PFSK-1 (cell line): ENCODE results near the gene TRRAP.

Experiments used
- FOXP2 ChIP-seq: optimal IDR thresholded peaks from 2 replicates; pipeline ENCODE3; 2011; ENCODE audit warnings: borderline replicate concordance, control low read depth, inconsistent platforms; ENCODE audit not compliant: insufficient read depth; ENCODE audit errors: extremely low read length, extremely low read depth
- POLR2AphosphoS5 ChIP-seq: IDR thresholded peaks from 2 replicates; pipeline ENCODE4 v1.6.1; 2012; ENCODE audit warnings: low read depth, mild to moderate bottlenecking, control low read depth, low read length, moderate library complexity
- SIN3A ChIP-seq: IDR thresholded peaks from 2 replicates; pipeline ENCODE4 v1.6.1; 2012; ENCODE audit warnings: mild to moderate bottlenecking, low read length, moderate library complexity, borderline replicate concordance; ENCODE audit not compliant: insufficient read depth
- TAF1 ChIP-seq: IDR thresholded peaks from 2 replicates; pipeline ENCODE4 v1.6.1; 2012; ENCODE audit warnings: low read length, control low read depth, borderline replicate concordance; ENCODE audit not compliant: insufficient read depth
- TF ChIP-seq, protein P1 (sequence below), 2 experiments: IDR thresholded peaks; 2 replicates each; pipeline versions ENCODE4 v1.6.1 to v1.8.0; 2011 to 2012; ENCODE audit warnings: low read depth in 2 of 2, low read length in 2 of 2, control low read depth in 1 of 2, inconsistent platforms in 1 of 2, mild to moderate bottlenecking in 1 of 2, moderate library complexity in 1 of 2; ENCODE audit not compliant: insufficient read depth in 1 of 2

Gene TRRAP

DNA sequence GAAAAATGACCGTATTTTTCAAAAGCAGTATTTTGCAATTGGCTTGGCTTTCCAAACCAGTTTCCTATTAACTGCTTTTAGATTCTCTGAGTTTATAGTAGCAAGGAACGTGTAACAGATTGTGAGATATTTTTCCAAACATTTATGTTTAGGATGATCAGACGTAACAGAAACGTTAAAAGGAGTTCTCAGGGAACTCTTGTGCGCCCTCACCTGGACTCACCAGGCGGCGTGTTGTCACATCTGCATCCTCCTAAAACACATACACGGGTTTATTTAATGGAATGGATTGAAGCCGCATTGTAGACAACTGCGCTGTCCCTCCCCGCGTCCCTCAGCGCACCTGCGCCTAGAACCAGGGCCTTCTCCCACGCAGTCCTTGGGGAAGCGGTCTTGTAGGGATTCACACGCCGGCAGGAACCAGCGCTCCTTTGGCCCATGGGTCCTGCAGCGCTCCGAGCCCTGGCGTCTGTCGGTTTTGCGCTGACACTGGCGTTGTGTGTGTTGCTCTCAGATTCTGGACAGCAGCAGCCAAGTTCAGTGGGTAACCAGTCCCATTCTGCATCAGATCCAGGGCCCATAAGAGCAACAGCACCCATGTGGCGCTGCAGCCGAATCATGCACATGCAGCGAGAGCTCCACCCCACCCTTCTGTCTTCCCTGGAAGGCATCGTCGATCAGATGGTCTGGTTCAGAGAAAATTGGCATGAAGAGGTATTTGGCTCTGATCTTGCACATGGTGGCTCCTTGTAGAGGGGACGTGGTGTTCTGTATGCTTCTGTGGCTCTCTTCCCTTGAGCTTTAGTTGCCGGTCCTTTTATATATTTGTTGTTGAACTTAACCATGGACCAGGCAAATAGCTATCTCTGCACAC lies 114.9 kb downstream of the TRRAP start:
- no peak for TF ChIP-seq TAF1
- TF ChIP-seq FOXP2: no peak

DNA sequence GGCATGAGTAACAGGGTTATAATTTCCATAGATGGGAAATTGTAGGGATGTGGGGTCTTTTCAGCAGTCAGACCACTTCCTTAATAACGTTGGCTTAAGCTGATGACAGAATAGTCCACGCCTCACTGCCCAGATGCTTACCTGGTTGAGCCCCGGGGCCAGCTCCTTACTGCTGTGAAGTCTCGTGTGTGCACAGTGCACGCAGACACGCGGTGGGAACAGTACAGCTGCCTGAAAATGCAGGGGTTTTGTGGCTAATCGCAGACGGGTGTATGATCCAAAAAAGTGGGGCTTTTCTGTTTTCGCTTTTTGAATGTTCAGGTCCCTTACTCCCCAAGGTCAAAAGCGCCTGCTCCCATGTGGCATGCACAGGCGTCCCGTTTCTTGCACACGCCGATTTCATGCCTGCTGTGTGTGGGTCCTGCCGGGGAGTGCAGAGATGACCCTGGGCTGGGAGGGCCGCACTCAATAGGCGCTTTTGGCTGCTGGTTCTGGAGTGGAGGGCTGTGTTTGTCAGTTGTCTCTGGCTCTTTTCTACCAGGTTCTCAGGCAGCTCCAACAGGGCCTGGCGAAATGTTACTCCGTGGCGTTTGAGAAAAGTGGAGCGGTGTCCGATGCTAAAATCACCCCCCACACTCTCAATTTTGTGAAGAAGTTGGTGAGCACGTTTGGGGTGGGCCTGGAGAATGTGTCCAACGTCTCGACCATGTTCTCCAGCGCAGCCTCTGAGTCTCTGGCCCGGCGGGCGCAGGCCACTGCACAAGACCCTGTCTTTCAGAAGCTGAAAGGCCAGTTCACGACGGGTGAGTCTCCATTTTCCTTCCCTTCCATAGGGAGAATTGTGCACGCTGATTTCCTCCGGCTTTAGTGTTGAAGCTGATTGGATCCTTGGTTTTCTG lies 116.0 kb downstream of the TRRAP start:
- TF ChIP-seq SIN3A (no peak), TAF1 (no peak), FOXP2 (no peak), POLR2AphosphoS5 (no peak)

DNA sequence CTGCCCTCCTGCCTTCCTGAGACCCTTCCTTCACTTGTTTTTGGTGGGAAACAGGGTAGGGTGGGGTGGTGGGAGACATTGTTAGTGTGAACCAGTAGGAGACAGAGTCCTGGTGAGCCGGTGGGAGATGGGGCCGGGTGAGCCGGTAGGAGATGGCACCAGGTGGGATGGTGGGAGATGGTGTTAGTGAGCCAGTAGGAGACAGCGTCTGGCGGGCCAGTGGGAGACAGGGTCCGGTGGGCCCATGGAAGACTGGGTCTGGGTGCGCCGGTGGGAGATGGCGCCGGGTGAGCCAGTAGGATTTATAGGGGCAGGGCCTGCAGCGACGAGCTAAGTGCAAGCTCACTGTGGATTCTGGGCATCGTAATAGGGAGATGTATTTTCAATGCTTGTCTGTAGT lies 116.8 kb downstream of the TRRAP start:
- no peak for TF ChIP-seq TAF1
- TF ChIP-seq, protein P1, sequence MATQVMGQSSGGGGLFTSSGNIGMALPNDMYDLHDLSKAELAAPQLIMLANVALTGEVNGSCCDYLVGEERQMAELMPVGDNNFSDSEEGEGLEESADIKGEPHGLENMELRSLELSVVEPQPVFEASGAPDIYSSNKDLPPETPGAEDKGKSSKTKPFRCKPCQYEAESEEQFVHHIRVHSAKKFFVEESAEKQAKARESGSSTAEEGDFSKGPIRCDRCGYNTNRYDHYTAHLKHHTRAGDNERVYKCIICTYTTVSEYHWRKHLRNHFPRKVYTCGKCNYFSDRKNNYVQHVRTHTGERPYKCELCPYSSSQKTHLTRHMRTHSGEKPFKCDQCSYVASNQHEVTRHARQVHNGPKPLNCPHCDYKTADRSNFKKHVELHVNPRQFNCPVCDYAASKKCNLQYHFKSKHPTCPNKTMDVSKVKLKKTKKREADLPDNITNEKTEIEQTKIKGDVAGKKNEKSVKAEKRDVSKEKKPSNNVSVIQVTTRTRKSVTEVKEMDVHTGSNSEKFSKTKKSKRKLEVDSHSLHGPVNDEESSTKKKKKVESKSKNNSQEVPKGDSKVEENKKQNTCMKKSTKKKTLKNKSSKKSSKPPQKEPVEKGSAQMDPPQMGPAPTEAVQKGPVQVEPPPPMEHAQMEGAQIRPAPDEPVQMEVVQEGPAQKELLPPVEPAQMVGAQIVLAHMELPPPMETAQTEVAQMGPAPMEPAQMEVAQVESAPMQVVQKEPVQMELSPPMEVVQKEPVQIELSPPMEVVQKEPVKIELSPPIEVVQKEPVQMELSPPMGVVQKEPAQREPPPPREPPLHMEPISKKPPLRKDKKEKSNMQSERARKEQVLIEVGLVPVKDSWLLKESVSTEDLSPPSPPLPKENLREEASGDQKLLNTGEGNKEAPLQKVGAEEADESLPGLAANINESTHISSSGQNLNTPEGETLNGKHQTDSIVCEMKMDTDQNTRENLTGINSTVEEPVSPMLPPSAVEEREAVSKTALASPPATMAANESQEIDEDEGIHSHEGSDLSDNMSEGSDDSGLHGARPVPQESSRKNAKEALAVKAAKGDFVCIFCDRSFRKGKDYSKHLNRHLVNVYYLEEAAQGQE (IDR thresholded peaks at IDR 0.05; ENCODE audit: insufficient read depth in 1 of 2, low read depth in 2 of 2, low read length in 2 of 2): no peak
- TF ChIP-seq FOXP2: no peak
- TF ChIP-seq SIN3A: no peak
- TF ChIP-seq POLR2AphosphoS5: no peak

DNA sequence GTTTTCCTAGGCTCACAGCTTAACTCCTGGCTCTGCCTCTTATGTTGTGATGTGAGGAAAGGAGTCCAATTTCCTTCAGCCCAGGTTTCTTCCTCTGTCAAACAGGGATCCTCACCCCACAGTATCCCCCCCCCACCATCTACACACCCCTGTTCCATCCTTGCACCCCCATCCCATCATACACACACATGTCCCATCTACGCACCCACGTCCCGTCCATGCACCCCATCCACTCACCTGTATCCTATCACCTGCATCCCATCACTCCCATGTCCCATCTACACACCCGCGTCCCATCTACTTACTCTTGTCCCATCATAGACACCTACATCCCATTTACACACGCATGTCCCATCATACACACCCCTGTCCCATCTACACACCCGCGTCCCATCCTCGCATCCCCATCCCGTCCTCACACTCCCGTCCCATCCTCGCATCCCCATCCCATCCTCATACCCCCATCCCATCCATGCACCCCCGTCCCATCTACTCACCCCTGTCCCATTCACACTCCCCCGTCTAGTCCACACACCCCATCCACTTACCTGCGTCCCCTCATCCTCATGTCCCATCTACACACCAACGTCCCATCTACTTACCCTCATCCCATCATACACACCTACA lies 117.3 kb downstream of the TRRAP start:
- no peak for TF ChIP-seq POLR2AphosphoS5
- TF ChIP-seq FOXP2: no peak
- no peak for TF ChIP-seq TAF1
- TF ChIP-seq, protein P1 (IDR thresholded peaks at IDR 0.05; ENCODE audit: insufficient read depth in 1 of 2, low read depth in 2 of 2, low read length in 2 of 2): no peak
- no peak for TF ChIP-seq SIN3A

DNA sequence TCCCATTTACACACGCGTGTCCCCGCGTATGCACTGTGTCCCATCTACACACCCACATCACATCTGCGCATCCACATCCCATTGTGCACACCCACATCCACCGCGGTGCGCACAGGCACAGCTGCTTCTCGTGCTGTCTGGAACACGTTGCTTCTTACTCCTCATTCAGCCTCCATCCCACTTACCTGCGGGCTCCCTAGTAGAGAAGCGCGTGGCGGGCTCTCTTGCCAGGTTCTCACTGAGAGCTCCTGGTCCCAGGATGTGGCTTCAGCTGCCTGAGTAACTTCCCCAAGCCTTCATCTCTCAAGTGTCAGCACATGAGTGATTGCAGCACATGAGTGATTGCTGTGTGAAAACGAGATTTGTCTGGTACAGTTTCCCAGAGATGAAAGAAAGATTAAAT lies 117.8 kb downstream of the TRRAP start:
- TF ChIP-seq, protein P1 (IDR thresholded peaks at IDR 0.05; ENCODE audit: insufficient read depth in 1 of 2, low read depth in 2 of 2, low read length in 2 of 2): no peak
- TF ChIP-seq FOXP2 (no peak), TAF1 (no peak), POLR2AphosphoS5 (no peak), SIN3A (no peak)
